ENCODE measurements around the gene GNAT3.

GNAT3 gene

DNA sequence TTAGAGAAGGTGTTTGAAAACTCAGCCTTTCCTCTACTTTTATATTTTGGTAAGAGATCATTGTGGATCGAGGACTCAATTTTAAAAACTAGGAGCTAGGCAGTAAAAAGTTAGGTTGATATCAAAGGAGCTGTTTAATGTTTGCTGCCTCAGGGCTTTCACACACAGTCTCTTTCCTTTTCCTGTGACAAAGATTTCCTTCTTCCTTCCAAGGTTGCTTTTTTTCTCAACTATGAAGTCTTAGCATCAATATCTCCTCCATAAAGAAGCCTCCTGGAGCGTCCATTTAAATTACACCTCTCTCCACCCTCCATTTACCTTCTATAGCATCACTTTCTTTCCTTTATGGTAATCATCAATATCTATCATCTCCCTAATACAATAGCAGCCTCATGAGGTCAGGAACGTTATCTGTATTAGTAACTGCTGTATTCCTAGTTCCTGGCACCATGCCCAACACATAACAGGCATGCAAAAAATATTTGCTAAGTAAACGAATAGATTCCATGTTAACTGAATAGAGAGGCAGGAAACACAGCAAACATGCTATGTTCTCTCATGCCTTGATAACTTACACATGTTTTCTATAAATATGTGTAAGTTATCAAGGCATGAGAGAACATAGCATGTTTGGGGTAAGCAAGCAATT lies 48.5 kb downstream of the GNAT3 start:
- no peak for DNase-seq (ENCODE audit: low spot score)

DNA sequence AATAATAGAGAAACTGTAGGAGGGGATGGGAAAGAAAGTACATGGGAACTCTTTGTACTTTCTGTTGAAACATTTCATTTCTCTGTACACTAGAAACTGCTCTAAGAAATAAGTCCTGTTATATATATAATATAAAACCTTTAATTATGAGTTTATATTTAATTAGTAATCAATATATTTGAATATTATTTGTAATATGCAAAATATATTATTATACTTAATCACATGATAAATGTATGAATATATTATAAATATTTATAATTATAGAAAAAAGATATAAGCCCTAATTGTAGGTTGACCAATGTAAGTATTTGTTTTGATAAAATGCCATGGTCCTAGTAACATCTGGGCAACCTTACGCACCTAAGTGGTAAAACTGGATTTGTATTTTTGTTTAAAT lies 51.0 kb downstream of the GNAT3 start:
- DNase-seq (ENCODE audit: low spot score) = no peak

DNA sequence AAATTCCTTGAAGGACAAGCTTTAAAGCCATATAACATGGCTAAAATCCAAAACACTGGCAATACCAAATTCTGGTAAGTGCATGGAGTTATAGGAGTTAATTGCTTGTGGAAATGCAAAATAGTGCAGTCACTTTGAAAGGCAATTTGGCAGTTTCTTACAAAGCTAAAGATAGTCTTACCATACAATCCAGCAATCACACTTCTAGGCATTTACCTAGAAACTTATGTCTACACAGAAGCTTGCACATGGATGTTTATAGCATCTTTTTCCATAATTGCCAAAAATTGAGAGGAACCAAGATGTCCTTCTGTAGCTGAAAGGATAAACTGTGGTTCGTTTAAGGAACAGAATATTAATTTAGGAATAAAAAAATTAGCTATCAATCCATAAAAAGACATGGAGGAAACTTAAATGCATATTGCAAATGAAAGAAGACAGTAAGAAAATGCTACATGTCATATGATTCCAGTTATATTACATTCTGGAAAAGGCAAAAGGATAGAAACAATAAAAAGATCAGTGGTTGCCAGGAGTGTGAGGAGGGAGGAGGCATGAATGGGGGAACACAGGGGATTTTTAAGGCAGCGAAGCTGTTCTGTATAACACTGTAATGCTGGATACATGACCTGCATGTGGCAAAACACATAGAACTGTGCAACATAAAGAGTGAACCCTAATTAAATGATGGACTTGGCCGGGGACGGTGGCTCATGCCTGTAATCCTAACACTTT lies 51.9 kb downstream of the GNAT3 start:
- DNase-seq (ENCODE audit: low spot score) = no peak

DNA sequence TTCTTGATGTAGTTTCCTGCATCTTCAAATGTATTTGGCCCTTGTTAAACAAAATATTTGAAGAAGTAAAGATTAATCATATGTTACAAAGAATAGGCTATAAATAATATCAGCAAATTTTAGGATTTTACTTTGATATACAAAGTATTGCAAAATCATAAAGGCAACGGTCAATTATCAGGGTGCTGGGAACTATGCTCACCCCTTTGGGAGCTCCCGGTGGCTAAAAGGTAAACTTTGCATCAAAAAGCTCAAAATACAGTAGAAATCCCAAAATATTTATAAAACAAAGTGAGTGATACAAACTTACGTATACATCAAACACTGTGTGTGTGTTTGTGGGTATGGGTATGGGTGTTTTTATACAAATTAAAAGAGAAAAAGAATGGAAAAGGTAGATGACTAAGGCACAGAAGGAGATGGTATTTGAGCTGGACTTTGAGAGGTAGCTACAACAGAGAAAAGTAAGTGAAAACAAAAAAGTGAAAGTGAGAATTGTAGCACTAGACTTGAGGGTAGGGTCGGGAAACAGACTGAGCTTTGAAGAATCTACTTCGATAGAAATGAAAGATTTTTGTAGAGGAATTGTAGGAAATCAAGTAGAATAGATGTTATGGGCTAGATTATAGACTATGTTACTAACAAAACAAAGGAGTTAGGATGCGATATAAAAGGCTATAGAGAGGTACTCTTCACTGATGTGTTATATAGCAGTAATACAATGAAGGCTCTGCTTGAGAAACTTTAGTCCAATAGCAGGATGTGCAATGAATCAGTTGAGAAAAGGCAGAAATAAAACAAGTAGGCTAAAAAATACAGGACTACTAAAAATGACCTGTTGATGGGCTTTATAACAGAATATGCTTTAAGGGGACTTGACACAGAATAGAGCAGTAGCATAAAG lies 52.8 kb downstream of the GNAT3 start:
- no peak for DNase-seq (ENCODE audit: low spot score)

DNA sequence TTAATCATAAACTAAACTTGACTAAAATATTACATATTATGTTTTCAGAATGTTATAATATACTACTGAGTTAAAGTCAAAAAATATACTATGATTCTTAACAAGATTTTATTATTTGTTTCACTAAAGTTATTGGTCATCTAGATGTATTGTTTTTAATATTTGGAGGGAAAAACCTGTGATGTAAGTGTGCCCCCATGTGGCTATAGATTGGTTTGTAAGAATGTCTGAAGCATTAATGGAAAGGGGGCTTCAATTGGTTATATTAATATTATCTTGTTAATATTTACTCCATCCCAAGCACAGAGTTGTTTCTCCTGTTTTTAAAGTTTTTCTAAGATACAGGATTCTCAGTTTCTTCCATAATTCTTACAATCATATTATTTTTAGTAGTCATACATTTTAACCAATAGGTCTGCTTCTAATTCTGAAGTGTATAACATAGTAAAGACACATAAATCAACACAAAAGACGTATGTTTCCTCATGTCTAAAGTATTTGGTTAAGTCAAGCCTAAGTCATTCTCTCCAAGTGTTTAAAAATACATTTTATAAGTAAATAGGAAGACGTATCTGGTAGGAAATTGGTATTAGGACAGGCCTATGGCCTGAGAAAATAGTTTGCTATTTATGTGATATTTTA lies 58.0 kb downstream of the GNAT3 start:
- no peak for DNase-seq (ENCODE audit: low spot score)

DNA sequence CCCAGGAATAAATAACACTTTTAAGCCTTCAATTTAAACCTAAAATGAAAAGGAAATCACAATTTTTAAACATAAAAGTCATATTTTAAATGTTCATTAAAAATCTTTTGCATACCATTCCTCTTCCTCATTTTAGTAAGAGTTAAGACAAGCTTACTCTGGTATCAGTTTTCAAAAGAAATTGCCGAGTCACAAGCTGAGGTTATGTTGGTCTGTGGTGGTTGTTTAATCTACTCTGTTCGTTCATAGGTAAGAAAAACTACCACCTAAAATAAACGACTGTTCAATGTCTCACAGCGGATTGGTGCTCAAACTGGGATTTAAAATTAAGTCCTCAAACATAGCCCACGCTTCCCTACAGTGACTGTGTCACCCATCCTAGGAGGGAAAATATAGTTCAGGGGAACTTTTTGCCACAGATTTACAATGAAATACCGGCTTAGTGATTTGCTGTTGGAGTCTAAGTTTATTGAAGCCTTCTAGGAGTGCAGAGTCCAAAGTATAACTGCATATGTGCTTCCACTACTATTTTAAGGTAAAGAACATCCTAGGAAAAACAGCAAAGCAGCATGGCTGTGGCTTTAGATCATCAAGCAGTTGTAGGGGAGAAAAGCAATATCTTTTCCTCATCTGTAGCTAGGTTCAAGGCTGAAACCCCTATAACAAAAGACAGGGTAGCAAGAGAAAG lies 61.1 kb downstream of the GNAT3 start:
- no peak for DNase-seq (ENCODE audit: low spot score)

DNA sequence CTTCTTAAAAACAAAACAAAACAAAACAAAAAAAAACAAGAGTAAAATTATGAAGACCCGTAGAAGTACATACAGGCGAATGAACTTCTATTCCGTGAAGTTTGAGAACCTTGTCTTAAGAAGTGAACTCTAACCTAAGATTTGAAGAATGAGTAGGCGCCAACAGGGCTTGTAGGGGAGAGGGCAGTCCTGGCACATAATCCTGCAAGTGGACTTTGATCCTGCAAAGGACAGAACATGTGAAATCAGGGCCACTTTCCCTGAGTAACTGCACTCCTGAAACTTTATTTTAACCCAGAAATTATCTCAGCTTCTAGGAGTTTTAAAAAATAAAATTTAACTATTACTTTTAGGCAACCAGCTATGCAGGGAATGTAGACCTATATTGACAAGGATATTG lies 62.0 kb downstream of the GNAT3 start:
- DNase-seq (ENCODE audit: low spot score) = no peak

DNA sequence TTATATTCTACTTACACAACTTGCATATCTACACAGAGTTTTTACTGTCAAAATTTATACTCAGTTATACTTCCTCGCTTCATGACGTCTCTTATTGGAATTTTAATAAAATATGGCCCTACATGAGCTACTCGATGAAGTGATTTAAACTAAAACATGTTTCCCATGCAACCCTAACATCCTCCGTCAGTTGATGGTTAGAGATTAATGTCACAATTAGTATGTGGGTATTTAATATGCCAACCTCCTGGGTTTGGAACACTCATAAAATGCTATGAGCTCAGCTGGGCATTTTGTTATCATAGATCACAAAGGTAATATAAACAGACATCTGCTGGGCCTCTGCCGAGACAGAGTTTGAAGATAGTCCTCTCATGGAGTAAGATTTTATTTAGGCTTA lies 66.5 kb downstream of the GNAT3 start:
- DNase-seq (ENCODE audit: low spot score) = no peak

DNA sequence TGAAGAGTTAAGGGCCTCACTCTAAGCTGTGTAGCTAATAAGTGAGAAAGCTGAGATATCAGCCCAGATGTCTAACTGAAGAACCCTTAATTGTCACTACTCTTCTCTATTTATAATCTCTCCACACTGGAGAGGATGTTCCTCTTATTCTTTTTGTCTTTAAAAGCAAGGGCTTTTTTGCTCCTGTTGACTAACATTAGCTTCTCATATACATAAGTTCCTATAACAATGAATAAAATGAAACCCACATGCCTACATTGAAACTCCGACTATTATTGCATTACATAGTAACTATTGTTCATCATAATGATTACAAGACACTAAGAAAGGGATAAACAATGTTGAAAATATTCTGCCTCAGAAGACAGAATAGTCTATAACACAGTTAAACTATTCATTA lies 67.1 kb downstream of the GNAT3 start:
- DNase-seq (ENCODE audit: low spot score) = no peak

DNA sequence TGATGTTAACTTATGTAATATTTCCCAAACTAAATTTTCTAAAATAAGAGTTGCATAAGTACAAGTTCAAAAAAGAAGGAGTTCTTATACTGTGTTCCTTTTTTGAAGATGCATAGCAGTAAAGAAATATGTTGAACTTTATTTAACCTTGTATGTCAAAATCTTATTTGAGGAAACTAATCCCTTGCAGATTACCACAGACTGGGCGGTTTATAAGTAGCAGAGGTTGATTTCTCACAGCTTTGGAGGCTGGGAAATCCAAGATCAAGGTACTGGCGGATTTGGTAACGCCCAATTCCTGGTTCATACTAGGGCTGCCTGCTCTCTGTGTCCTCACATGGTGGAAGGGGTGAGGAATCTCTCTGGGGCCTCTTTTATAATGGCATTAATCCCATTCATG lies 68.5 kb downstream of the GNAT3 start:
- DNase-seq (ENCODE audit: low spot score) = no peak

DNA sequence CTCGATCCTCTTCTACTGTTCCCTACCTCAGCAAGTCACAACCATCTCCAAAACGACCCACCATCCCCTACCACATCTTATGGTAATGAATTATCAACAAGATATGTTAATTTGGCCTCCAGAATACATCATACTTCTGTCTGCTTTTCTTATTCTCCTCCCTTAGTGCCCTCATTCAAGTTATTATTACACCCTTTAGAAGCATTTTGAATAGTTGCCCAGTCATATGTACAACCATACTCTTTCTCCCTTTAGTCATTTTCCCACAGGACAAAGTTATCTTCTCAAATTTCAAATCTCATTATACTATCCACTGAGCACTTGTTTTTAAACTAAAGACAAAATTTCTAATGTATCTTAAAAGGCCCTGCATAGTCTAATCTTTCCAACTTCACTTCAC lies 71.0 kb downstream of the GNAT3 start:
- no peak for DNase-seq (ENCODE audit: low spot score)

DNA sequence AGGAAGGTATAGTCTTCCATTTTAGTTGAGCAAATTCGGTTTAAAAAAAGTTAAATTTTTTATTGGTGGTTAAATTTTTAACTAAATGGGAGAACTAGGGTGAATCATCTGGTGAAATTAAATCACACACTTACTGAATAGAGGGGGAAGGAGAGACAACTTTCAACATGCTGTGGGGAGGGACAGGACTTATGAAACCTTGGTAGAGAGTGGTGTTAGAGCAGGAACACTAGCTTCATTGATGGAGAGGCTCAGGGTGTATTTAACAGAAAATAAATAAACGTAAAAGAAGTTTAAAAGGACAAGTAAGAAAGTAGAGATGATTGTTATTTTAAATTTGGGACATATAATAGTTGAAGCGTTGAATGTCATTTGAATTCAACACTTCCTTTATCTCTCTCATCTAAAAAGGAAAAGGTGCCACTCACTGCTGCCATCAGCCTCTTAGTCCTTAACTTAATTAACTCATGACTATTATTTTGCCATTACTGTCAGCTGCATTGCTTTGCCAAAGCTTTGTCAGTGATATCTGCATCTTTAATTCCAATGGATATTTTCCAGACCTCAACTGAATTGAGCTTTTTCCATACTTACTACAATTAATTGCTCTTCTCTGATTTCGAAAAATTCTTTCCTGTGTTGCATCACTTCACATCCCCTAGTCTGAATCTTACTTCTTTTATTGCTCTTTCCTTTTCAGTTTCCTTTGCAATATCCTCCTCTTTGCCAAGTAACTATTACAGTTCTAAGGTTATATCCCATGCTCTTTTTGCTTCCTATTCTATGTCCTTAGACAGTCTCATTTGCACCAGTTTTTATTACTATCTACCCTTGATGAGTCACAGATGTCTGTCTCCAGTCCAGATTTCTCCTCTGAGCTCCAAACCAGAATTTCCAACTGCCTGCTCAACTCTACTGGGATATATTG lies 71.7 kb downstream of the GNAT3 start:
- DNase-seq (ENCODE audit: low spot score) = no peak

DNA sequence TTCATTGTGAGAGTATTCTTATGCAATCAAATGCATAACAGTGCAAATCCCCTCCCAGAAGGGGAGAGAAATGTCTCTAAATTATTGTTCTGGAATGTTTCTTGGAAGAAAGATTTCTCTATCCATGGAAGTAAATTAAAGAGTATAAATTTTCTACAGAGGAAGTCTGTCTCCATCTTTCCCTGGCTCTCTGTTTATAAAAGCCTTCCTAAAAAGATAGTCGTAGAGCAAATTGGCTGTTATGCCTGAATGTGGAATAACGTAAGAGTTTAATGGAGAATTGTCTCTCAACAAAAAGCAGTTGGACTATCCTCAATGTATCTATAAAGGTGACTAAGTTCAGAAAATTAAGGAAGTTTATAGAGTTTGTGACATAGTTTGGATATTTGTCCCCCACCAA lies 76.3 kb downstream of the GNAT3 start:
- no peak for DNase-seq (ENCODE audit: low spot score)

DNA sequence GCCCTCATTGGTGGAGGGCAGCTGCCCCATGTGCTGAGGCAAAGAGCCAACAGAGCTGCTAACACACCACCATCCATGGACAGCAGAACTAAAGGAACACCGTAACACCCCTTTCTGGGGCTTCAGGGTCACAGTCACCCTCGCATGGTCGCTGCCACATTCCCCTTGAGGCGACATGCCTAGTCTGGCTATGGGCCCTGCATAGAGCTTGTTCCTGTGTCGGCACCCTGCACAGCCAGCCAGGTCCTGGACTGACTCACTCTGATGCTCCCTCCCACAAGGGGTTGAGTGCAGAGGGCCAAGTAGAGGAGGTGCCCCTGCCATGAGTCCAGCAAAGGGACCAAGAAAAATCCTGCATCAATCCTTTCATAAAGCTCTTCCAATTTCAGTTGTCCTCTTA lies 77.8 kb downstream of the GNAT3 start:
- no peak for DNase-seq (ENCODE audit: low spot score)

DNA sequence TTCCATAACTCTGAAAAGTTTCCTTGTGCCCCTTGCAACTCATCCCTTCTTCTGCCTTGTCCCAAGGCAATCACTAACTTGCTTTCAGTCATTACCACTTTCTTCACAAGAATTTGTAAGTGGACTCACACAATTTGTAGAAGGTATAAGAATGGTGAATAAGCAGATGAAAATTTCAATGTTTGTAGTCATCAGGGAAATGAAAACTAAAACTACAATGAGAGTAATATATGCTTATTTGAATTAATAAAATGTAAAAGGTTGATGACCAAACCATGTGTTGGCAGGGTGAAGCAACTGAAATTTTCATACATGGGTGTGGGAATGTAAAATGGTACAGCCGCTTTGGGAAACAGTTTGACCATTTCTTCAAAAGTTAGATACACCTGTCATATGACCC lies 79.7 kb downstream of the GNAT3 start:
- DNase-seq (ENCODE audit: low spot score) = no peak

DNA sequence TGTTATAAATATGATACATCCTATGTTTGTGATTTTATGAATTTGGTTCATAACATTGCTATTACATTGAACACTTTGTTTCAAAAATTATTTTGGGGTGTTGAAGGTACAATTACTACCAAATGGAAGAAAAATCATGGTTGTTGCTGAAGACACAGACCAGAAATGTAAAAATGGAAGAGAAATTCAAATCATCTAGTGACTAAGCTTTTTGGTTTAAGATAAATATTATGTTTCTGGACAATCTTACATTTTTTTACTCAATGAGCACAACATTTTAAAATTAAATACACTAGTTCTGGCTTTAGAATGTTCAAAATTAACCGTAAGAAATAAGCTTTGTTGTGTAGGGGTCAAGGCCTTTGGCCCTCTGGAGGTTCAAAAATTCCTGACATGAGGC lies 82.7 kb downstream of the GNAT3 start:
- no peak for DNase-seq (ENCODE audit: low spot score)

DNA sequence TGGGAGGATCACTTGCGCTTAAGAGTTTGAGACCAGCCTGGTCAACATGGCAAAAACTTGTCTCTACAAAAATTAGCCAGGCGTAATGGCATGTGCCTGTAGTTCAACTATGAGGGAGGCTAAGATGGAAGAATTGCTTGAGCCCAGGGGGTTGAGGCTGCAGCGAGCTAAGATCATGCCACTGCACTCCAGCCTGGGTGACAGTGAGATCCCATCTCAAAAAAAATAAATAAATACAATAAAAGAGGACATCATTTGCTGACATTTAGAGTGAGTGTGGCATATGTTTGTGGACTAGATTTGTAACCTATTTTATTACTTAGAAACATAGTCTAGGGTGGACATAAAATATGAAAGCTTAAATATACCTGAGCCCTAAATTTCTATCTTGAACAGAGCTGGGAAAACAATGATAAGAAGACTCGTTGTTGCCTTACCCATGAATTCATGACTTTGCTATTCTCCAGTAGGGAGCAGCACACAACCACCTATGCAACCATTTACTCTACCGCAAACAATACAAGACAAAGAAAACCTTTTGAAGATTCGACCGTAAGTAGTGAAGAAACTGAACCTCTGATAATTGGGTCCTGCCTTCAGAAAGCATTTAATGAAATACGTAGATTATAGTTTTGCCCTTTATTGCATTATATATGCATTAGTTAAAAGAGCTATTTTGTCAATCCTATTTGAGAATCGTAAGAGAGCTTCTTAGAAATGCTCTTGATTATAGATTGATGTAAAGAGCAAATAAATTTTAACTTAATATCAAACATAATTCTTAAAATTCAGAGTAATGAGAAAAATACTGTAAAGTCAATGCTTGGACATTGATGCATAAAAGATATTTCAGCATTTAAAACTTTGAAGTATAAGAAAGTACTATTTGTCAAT lies 83.5 kb downstream of the GNAT3 start:
- no peak for DNase-seq (ENCODE audit: low spot score)

DNA sequence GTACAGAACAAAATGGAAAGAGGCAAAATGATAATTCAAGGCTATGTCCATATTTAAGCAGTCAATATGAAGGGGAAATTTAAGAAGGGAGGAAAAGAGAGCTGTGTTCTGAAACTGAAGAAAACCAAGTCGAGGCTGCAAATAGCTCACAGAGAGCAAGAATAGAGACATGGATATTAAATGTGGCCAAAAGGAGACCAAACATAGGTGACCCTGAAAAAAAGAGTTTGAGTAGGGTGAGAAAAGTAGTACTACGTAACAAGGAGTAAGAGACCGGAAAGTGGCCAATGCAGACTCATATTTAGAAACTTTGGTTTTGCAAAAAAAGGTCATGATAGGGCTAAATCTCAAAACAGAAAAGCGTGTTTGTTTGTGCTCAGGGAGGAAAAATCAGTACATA lies 84.6 kb downstream of the GNAT3 start:
- no peak for DNase-seq (ENCODE audit: low spot score)

DNA sequence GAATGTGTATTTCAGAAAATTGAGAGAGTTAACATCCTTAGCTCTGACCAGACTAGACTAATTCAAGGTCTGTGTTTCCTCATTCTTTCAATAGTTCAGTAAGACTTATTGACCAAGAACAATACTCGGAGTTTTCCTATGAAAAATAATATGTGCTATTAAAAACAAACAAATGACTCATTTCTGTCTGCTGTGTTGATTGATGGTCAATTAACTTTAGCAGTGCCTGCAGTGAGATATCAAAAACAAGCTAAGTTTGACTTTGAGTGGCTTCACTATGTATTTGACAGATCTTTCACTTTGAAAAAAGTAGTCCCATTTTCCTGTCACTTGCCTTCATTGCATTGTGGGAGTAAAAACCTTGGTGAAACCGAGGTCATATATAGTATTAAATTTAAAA lies 91.0 kb downstream of the GNAT3 start:
- DNase-seq (ENCODE audit: low spot score) = no peak

All from HuH-7.5 (cell line).